Suppressor macrophage (primary cell): ENCODE results near the gene PHTF2.
"Not testable (repeated sequence)": the region's sequence is repeated elsewhere in the genome, so short reads cannot be mapped to it uniquely, and the experiment has no call there.

ENCODE experiments used
- DNase-seq, 4 experiments: peaks; one replicate each; pipeline ENCODE4 v3.0.0-alpha.2; 2020 to 2022

The PHTF2 gene

DNA sequence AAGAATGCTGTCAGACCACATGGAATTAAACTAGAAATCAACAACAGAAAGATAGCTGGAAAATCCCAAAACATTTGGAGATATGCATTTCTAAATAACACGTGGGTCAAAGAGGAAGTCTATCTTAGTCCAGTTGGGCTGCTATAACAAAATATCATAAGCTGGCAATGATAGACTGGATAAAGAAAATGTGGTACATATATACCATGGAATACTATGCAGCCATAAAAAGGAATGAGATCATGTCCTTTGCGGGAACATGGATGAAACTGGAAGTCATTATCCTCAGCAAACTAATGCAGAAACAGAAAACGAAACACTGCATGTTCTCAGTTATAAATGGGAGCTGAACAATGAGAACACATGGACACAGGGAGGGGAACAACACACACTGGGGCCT is 200.6 kb downstream of the PHTF2 start:
- not testable (repeated sequence) for DNase-seq

DNA sequence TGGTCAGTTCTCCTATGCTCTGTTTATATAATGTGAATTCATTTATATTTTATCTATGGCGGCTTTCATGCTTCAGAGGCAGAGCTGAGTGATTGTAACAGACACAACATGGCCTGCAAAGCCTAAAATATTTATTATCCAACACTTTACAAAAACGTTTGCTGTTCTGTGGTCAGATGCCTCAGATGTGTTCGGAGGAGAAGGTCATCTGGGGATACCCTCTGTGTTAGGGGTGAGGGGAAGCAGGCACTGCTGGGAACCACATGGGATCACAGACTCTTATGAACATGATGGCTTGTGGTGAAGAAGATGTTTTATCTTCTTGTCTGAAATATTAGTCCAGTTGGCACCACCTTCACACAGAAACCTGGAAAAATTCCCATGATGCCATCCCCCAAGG is 203.4 kb downstream of the PHTF2 start:
- DNase-seq: no peak

DNA sequence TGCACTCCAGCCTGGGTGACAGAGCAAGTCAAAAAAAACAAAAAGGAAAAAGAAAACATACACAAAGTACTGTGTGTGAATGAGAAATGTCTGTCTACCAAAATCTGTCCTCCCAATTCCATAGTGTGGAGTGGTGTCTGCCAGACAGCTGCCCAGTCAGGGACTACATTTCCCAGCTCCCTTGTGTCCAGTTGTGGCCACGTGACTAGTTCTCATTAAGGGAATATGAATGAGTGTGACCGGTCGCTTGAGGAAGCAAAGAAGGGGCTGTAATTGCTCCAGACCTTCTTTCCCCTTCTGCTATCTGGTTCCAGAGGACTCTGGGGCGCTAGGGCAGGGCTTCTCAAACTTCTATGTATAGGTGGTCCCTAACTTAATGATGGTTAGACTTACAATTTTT is 204.1 kb downstream of the PHTF2 start:
- DNase-seq: no peak

DNA sequence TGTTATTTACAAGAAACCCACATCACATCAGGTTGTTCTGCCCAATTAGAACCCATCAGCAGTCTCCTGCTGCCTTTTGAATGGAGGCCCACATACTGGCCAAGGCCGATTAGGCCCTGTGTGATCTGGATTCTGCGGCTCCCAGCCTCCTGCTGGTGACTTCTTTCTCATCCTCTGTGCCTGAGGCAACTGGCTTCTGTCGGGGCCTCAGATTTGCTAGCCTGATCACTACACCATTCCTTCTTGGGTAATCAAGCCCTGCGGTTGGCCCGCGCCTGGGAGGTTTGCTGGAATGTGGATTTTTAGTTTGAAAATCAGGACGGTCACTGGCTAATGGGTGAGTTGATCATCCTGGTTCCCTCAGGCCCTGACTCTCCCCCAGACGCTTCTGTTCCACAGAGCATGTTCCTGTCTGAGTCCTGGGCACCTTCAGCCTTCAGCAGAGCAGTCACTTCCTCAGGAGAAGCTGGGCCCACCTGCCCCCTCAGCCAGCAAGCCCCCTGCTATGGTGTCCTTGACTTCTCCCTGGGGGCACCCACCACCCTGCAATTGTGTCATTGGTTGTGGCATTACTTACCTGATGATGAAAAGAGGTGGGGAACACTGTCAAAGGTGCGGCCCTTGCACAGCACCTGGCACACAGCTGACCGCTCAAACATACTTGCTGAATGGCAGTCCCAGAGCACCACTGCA is 207.6 kb downstream of the PHTF2 start:
- DNase-seq: no peak
